PFSK-1 (cell line): ENCODE data around the gene PSAP.

ENCODE experiments used
- POLR2AphosphoS5 ChIP-seq: IDR thresholded peaks from 2 replicates; pipeline ENCODE4 v1.6.1; 2012; ENCODE audit warnings: low read depth, mild to moderate bottlenecking, control low read depth, low read length, moderate library complexity
- SIN3A ChIP-seq: IDR thresholded peaks from 2 replicates; pipeline ENCODE4 v1.6.1; 2012; ENCODE audit warnings: mild to moderate bottlenecking, low read length, moderate library complexity, borderline replicate concordance; ENCODE audit not compliant: insufficient read depth
- TAF1 ChIP-seq: IDR thresholded peaks from 2 replicates; pipeline ENCODE4 v1.6.1; 2012; ENCODE audit warnings: low read length, control low read depth, borderline replicate concordance; ENCODE audit not compliant: insufficient read depth
- TF ChIP-seq, protein P1 (sequence below), 2 experiments: IDR thresholded peaks; 2 replicates each; pipeline versions ENCODE4 v1.6.1 to v1.8.0; 2011 to 2012; ENCODE audit warnings: low read depth in 2 of 2, low read length in 2 of 2, control low read depth in 1 of 2, inconsistent platforms in 1 of 2, mild to moderate bottlenecking in 1 of 2, moderate library complexity in 1 of 2; ENCODE audit not compliant: insufficient read depth in 1 of 2

DNA sequence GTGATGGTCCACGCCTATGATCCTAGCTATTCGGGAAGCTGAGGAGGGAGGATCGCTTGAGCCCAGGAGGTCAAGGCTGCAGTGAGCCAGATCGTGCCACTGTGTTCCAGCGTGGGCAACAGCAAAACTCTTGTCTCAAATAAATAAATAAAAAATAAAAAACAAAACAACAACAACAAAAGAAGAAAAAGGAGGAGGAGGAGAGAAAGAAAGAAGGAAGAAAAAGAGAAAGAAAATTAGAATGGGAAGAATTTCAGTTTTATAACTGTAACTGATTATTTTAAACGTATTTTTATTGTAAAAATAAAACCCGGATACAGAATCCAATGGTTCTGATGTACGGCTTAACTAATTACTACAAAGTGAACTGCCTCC, 37.2 kb upstream of the PSAP start:
- TF ChIP-seq, protein P1, sequence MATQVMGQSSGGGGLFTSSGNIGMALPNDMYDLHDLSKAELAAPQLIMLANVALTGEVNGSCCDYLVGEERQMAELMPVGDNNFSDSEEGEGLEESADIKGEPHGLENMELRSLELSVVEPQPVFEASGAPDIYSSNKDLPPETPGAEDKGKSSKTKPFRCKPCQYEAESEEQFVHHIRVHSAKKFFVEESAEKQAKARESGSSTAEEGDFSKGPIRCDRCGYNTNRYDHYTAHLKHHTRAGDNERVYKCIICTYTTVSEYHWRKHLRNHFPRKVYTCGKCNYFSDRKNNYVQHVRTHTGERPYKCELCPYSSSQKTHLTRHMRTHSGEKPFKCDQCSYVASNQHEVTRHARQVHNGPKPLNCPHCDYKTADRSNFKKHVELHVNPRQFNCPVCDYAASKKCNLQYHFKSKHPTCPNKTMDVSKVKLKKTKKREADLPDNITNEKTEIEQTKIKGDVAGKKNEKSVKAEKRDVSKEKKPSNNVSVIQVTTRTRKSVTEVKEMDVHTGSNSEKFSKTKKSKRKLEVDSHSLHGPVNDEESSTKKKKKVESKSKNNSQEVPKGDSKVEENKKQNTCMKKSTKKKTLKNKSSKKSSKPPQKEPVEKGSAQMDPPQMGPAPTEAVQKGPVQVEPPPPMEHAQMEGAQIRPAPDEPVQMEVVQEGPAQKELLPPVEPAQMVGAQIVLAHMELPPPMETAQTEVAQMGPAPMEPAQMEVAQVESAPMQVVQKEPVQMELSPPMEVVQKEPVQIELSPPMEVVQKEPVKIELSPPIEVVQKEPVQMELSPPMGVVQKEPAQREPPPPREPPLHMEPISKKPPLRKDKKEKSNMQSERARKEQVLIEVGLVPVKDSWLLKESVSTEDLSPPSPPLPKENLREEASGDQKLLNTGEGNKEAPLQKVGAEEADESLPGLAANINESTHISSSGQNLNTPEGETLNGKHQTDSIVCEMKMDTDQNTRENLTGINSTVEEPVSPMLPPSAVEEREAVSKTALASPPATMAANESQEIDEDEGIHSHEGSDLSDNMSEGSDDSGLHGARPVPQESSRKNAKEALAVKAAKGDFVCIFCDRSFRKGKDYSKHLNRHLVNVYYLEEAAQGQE (IDR thresholded peaks at IDR 0.05; ENCODE audit: insufficient read depth in 1 of 2, low read depth in 2 of 2, low read length in 2 of 2) = no peak
- no peak for TF ChIP-seq POLR2AphosphoS5
- no peak for TF ChIP-seq SIN3A
- TF ChIP-seq TAF1 = no peak
